ENCODE results near the gene LMCD1.

LMCD1 gene

DNA sequence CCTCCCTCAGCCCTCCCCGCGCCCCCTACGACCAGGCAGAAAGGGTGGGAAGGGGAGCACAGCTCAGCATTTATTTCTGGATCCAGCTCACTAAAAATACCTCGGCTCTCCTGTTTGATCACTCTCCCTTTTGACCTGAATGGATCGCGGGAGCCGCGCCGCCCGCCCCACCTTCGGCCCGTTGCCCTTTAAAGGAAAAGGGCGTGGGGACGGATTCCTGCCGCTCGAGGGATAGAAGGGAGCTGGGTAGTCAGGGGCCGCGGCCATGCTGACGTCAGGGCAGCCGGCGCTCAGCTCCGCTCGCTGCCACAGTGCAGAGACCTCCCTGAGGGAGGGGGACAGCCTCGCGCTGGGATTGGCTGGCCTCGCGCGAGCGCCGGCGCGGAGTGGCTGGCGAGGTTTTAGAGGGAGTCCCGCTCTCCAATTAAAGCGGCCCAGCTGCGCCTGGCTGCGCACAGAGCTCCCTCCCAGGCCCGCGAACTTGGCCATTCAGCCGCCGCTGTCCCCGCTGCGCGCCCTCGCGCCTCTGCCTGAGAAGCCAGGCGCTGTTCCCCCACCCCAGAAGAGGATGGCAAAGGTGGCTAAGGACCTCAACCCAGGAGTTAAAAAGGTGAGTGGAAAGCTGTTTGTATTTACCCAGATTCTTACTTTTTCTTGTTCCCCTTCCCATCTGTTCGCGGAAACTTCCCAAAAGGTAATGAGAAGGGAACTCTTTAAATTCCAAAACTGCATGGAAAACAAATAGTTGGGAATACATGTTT, at the start of gene LMCD1:
Gene LMCD1 (plus strand): TSS at position 453 of the 761 bp plus-strand sequence. CDS start 116 bp downstream, at position 569.
- peak; percentile 88 for DNase-seq (ENCODE audit: low read depth)

- DNase-seq (ENCODE audit: low read depth) = no peak
Measured at GRCh38 chr3:8452112-8452511, 49.5 kb upstream of the LMCD1 start.

- no peak for DNase-seq (ENCODE audit: low read depth)
Measured at GRCh38 chr3:8453153-8453552, 48.5 kb upstream of the LMCD1 start.

GRCh38 chr3:8455526-8456411, 45.9 kb upstream of the LMCD1 start:
- peak; percentile 37 for DNase-seq (ENCODE audit: low read depth)

- DNase-seq (ENCODE audit: low read depth) = no peak
Measured at GRCh38 chr3:8456412-8456811, 45.2 kb upstream of the LMCD1 start.

DNA sequence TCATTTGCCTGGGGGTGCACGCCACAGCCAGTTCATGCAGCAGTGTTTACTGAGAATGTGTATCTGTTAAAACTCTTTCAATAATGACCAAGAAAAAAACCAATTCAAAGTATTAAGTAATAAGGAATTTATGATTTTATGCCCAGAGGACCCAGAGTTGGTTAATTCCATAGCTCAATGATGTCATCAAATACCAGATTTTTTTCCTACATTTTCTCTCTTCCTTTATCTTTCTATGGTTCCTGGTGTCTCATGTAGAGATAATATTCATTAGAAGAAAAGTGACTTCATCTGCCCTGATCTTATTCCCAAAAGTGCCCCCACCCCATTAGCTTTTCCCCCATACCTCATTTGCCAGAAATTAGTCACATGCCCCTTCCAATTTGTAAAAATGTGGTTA, 44.6 kb upstream of the LMCD1 start:
- DNase-seq (ENCODE audit: low read depth) = peak; percentile 30

- peak; percentile 96 for DNase-seq (ENCODE audit: low read depth)
Measured at GRCh38 chr3:8458238-8458661, 43.4 kb upstream of the LMCD1 start.

DNA sequence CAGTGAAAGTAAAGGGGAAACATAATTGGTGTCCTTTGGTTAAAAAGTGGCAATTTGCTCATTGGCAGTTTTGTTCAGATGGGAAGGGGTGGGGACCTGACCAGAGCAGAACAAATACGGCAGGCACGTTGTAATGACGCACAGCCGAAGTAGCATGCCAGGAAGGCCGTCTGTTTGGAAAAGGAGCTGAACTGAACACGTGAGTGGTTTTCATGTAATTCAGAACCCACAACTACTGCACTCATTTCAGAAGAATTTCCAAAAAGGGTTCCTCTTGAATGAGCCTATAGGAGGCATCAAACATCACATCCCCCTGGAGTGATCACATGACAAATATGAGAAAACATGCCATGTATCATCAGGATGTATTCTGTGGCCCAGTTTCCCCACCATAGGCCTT, 42.9 kb upstream of the LMCD1 start:
- DNase-seq (ENCODE audit: low read depth) = peak; percentile 98

DNA sequence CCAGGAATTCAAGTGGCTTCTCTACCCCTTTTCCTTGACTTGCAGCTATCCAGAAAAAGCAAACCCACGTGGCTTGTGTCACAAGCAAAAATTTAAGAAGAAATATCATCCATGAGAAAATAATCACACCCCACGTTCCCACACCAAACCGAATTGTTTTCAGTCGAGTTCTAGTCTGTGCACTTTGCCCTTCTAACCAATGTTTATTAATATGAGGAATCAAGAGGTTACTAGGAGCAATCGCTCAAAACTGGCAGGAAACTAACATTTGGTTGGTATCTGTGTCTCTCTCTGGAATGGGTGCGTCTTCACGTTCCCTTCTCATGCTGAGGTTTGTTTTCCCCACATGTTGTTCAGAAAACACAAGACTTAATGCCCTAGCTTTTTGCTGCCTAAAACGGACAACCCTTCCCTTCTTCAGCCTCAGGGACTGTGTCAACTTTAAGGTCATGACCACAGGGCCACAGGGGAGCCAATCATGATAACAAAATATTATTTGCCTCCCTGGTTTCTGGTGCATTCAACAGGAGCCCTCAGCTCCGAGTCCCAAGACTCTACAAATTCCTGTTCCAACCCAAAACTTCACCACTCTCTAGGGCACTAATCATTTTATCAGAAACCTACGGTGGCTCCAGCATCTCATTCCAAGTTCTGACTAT, 41.4 kb upstream of the LMCD1 start:
- DNase-seq (ENCODE audit: low read depth) = no peak

GRCh38 chr3:8460815-8461456, 40.7 kb upstream of the LMCD1 start:
- peak; percentile 98 for DNase-seq (ENCODE audit: low read depth)

- DNase-seq (ENCODE audit: low read depth) = no peak
Measured at GRCh38 chr3:8464668-8465067, 37.0 kb upstream of the LMCD1 start.

- no peak for DNase-seq (ENCODE audit: low read depth)
Measured at GRCh38 chr3:8466526-8466925, 35.1 kb upstream of the LMCD1 start.

DNA sequence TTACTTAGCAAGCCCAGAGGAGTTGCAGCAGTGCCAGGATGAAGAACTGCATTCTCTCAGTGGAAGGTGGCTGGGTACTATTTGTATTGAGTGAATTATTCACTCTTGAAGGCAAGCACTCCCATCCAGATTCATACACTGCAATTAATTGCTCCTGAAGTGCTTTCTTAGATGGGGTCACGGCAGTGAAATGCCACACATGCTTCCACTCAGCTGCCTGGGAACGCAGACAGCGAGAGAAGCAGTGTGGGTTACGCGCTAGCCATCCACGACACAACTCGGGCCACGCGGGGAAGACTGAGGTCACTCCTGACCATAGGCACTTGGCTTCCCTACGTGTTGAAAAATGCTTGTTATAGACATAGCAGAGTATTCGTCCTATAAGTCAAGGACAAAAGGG, 30.8 kb upstream of the LMCD1 start:
- DNase-seq (ENCODE audit: low read depth) = no peak

DNA sequence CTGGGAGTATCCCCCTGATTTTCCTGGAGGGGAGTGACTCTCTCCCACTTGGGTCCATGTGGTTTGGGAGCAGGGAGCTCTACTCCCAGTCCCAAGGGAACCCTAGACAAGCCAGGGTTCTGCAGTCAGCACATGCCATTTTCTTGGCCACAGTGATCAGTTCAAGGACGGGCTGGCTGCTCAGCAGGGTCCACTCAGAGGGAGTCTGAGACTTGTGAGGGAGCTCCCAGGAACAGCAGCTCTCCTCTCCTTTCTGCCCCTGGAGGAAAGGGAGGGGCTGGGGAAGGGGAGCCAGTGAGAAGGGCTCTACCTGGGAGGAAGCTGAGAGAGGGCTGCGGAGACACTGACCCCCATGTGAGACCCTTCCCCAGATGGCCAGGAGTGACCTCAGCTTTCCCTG, 29.1 kb upstream of the LMCD1 start:
- no peak for DNase-seq (ENCODE audit: low read depth)

DNA sequence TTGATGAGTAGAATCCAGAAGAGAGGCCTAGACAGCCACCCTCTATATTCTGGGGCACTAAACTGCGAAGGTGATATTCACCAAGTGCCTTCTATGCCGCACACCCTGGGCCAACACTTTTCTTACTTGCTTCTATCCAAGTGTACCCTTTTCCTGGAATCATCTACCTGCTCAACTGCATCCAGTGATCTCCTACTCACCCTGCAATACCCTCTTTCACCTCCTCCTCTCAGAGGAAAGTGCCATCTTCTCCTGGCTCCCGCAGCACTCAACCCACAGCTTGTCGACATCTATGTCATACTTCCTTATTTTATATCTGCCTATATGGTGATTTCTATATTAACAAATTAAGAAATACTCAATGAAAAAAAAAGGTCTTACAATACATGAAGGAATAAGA, 28.6 kb upstream of the LMCD1 start:
- DNase-seq (ENCODE audit: low read depth) = no peak

DNA sequence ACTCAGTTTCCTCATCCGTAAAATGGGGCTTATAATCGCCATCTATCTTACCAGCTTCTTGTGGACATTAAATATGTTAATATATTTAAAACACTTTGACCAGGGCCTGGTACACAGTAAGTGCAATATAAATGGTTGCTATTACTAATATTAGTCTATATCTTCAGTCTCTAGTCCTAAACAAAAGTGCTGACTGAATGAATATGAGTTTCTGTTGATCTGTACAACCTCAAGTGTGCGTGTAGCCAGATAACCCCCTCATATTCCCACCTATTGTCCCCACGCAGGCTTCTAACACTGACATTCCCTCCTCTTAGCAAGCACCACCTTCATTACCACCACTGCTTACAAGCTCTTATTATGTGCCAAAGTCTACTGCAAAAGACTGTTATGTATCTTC, 27.6 kb upstream of the LMCD1 start:
- no peak for DNase-seq (ENCODE audit: low read depth)

GRCh38 chr3:8474991-8475390, 26.6 kb upstream of the LMCD1 start:
- no peak for DNase-seq (ENCODE audit: low read depth)

- no peak for DNase-seq (ENCODE audit: low read depth)
Measured at GRCh38 chr3:8480699-8481098, 20.9 kb upstream of the LMCD1 start.

DNA sequence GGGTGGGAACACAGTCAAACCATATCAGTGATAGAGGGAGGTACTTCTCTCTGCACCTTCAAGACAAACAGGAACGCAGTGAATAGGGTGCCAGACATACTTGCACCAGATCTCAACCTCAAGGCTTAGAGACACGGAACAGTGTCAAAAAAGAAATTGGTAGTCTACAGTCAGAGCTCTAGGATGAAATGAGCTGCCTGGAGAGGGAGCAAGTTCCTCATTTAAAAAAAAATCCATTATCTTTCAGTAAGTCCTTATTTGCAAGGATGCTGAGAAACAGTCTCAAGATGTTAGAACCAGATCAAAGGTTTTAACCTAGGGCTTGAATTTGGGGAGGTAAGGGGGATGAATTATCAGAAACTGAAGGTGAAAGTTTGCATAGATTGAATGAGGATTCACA, 20.2 kb upstream of the LMCD1 start:
- DNase-seq (ENCODE audit: low read depth) = no peak

DNA sequence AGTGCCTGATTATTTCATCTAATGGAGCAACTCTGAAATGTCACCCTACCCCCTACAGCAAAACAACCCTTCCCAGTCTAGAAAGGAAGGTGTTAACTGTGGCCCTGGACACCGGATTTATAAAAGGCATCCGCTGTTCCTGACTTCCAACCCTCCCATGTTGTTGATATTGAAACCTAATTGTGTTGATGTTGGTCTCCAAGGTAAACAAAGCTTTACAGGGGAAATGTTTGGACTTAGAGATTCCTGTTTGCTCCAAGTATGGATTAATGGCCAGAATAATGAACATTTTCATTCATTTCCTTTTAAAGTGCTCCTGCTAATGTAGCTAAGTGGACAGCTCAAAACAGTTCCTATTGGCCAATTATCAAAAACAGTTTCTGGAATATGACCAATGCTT, 19.4 kb upstream of the LMCD1 start:
- no peak for DNase-seq (ENCODE audit: low read depth)

DNA sequence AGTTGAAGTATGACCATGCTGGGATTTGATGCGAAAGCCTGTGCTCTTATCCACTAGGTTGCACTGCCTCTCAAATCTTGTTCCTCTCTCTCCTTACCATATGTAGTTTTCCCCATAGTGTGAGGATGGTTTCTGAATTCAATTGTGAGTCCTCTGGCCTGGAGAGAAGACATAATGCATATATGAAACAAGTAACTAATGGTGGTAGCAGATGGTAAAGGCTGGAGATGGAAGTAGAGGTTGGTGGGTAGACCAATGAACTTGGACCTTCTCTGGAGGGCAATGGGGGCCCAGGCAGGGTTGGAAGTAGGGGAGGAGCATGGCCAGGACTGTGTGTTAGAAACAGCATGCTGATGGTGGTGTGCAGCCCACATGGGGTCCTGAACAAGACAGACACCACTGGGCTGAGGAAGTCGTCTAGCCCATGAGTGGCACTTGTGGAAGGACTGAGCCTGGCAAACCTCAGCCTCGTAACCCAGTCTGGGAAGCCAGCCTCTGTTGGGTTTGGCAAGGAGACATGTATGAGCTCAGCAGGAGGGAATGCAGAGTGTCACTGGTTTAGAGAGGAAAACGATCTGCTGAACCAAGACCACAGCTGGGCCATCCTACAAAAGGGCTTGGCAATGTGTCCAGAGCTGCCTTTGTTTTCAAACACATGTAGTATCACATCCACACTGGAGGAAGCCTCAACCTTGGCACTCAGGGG, 18.5 kb upstream of the LMCD1 start:
- peak; percentile 97 for DNase-seq (ENCODE audit: low read depth)

All from GM04503 (cell line).